CD4-positive, alpha-beta T cell treated with Interleukin-2 at 100 ng/mL for 4 hours (primary cell): ENCODE results near the gene CRTC3.
A peak's percentile ranks its signal among the peaks of the same experiment; 100 is the strongest.
"Not testable (repeated sequence)": the region's sequence is repeated elsewhere in the genome, so short reads cannot be mapped to it uniquely, and the experiment has no call there.

ENCODE experiments used
- DNase-seq: peaks from one replicate; pipeline ENCODE4 v3.0.0-alpha.2; 2020; ENCODE audit warnings: low spot score

Gene CRTC3

DNA sequence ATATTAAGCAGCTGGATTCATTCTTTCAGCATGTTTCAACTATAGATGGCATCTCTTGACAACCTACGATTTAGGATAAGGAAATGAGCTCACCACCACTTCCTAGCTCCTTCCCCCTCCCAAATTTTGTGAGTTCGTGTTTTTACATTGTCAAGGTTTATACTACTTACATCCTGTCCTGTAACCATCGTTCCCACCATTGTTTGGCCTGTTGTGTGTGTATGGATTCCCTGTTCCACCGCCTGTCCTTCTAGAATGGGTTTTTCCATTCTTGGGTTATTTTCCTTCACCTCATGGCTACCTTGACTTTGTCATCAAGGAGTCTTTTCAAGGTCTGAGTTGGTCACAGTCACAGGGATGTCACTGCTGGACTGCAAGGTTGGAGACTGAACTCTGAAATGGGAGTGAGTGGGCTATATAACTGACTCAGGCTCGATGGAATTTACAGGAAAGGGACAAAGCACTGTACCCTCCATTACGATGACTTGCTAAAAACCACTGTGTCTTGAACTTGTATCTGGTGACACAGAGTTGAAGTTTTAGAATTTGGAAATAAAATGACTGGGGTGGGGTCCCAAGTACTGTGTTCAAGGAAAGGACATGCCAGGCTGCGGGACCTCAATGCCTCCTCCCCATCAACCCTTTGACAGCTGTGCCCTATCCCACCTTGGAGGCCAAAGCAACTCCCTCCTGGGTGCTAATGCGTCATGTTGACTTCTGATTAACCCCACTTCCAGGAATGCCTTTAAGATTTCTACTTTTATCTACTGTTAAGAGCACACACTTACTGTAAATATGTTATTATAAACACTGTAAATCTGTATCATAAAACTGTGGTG lies 120.6 kb downstream of the CRTC3 start:
- no peak for DNase-seq

- no peak for DNase-seq
These were observed 121.4 kb downstream of the CRTC3 start for GRCh38 chr15:90650956-90651689.

- no peak for DNase-seq
These were observed 124.8 kb downstream of the CRTC3 start for GRCh38 chr15:90654233-90655136.

DNA sequence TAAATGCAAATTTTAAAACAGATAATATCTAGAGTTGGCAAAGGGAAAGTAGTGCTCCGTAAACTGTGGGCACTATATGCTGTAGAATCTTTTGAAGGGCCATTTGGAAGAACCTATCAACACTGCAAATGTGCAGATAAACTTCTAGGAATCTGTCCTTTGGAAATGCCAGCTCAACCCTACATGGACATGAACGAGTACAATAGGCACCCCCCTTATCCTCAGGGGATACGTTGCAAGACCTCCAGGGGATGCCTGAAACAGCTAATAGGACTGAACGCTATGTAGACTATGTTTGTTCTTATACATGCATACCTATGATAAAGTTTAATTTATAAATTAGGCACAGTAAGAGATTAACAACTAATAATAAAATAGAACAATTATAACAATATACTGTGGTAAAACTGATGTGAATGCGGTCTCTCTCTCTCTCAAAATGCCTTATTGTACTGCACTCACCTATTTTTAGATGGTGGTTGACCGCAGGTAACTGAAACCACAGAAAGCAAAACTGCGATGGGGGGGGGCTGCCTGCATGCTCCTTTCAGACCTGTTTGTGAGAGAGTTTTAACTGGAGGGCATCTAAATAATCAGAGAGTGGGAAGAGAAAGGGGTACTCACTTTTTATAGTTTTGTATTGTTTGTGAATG lies 127.9 kb downstream of the CRTC3 start:
- DNase-seq: peak; percentile 53

- DNase-seq: no peak
These were observed 129.8 kb downstream of the CRTC3 start for GRCh38 chr15:90659481-90659880.

DNA sequence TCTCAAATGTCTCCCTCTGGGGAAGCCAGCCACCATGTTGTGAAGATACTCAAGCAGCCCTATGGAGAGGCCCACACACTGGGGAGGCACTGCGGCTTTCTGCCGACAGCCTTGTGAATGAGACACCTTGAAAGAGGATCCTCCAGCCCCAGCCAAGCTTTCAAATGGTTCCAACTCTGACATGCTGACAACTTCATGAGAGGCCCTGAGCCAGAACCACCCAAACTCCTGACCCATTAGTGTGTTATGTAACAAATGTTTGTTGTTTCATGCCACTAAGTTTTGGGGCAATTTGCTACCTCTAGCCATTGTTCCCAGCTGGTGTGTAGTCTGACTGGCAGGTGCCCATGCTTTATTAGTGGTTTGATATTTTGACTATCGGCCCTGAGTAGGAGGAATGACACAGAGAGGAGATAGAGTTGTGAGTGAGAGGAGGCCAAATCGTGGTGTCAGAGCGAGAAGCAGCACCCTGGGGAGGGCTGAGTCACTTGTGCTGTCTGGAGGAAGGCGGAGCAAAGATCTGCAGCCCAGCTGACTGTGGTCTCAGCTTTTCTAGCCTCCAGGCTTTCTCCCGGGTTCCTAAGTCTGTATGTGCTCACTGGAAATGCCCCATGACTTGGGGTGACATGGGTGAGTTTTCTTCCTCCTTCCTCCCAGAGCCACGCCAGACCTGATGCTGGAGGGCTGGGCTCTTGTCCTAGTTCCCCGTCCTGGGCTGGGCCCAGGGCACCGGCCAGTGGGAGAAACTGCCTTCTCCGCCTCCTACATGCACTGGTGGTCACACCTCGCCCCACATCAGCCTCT lies 130.7 kb downstream of the CRTC3 start:
- DNase-seq: peak; percentile 77

DNA sequence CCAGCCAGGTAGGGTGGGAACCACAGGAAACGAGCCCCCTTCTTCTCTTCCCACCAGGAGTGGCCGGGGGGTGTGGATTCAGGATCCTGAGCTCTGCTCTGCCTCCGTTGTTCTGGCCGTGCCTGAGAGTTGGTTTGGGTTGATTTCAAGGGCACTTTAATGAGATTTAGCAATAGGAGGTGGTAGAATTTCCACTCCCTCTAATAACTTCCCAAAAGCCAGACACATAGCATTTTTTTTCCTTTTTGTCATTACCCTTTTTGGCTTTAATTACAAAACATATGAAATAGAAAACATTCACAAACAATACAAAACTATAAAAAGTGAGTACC lies 131.2 kb downstream of the CRTC3 start:
- not testable (repeated sequence) for DNase-seq

GRCh38 chr15:90664081-90664461 lies 134.3 kb downstream of the CRTC3 start:
- not testable (repeated sequence) for DNase-seq

DNA sequence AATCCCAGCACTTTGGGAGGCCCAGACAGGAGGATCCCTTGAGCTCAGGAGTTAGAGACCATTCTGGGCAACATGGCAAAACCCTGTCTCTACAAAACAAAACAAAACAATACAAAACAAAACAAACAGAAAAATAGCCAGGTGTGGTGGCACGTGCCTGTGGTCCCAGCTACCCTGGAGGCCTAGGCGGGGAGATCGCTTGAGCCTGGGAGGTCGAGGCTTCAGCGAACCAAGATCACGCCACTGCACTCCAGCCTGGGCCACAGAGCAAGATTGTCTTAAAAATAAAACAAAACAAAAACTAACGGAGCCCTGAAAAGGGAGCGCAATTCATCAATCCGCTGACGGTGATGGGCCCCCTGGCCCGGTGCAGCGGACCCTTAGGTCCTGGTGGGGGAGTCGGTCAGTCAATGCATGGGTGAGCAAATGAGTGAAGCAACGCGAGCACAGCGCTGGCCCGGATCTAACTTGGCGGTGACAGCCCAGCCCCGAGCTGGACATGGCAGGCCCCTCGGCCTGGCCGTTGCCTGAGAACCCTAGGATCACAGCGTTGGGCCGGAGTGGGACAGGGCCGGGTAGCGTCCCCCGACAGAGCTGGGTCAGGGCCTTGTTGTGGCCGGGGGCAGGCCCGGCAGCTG lies 135.0 kb downstream of the CRTC3 start:
- no peak for DNase-seq

DNA sequence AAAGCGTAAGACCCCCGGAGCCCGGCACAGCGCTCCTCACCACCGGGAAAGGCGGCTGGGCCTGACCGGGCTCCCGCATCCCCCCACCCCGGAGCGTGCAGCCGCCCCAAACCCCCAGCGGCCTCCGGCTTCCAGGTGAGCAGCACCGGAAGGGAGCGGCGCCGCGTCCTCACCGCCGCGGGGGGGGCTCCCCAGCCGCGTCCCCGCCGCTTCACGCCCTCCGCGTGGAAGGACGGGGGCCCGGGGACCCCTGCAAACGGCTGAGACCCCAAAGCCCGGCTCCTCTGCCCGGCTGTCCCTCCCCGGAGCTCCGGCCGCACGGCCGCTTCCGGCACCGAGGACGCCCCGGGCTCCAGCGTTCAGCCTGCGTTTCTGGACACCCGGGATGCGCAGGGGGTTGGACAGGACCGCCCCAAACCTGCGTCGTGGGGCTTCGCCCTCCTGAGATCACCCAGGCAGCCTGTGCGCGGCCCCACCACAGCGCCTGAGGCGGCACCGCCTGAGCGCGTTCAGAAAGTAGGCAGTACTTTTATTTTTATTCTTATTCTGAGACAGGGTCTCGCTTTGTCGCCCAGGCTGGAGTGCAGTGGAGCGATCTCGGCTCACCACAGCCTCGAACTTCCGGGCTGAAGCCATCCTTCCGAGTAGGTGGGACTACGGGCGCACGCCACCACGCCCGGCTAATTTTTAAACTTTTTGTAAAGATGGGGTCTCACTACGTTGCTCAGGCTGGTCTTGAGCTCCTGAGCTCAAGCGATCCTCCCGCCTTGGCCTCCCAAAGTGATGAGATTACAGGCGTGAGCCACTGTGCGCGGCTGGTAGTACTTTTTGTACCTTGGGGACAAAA lies 135.8 kb downstream of the CRTC3 start:
- peak; percentile 16 for DNase-seq

DNA sequence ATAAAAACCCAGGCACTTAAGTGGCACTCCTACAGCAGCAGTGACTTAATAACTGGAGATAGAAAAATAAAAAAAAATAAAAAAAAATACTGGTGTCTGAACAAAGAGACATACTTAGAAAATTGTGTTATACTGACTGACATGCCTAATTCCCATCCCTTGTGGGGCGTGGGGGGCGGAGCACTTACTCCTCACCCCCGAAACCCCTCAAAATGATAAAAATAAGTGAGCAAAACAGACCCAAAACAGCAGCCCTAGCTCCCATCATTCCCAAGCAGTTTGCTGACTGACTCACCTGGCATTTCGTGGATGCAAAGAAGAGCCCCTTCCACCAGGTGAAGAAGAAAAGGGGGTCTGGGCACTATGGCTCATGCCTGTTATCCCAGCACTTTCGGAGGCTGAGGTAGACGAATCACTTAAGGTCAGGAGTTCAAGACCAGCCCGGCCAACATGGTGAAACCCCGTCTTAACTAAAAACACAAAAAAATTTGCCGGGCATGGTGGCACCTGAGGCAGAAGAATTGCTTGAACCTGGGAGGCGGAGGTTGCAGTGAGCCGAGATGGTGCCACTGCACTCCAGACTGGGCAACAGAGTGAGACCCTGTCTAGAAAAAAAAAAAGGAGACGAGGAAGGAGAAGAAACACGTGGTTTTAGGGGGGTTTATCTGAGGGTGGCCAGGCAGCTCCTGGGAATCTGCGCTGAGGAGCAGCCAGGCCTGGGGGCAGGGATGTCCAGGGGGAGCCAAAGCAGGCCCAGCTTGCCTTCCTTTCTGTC lies 136.6 kb downstream of the CRTC3 start:
- DNase-seq: no peak

DNA sequence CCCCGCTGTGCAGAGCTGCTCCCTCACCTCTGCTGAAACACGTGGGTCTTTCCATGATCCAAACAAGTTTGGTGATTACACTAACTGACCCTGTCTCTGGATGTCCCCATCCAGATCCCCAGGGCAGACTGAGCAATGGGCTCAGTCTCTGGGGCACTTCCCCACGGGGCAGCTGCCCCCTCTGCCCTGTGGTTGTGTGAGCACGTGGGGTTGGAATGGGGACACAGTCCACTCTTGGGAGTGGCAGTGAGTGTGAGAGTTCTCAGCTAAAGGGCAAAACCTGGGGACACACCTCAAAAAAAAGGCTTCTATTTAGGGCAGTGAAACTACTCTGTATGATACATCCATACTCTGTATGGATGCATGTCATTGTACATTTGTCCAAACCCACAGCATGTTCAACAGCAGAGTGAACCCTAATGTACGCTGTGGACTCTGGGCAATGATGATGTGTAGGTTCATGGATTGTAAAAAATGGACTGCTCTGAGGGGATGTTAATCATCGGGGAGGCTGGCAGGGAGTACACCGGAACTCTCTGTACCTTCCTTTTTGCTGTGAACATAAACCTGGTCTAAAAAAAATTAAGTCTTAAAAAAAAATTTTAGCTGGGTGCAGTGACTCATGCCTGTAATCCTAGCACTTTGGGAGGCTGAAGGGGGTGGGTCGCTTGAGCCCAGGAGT lies 137.5 kb downstream of the CRTC3 start:
- DNase-seq: no peak

- DNase-seq: not testable (repeated sequence)
These were observed 138.1 kb downstream of the CRTC3 start for GRCh38 chr15:90667755-90668345.

GRCh38 chr15:90670631-90671030 lies 140.9 kb downstream of the CRTC3 start:
- DNase-seq: not testable (repeated sequence)

GRCh38 chr15:90671216-90671615 lies 141.5 kb downstream of the CRTC3 start:
- no peak for DNase-seq

DNA sequence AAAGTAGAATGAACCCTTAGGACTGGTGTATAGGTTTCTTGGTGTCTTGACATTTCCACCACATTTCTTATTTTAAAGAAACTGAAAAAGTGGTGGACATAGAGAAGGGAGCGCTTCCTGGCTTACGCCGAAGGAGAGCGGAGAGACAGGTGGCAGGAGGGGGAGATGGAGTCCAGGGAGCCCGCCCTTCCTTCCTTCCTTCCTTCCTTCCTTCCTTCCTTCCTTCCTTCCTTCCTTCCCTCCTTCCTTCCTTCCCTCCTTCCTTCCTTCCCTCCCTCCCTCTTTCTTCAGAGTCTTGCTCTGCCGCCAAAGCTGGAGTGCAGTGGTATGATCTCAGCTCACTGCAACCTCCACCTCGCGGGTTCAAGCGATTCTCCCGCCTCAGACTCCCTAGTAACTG lies 143.6 kb downstream of the CRTC3 start:
- not testable (repeated sequence) for DNase-seq

DNA sequence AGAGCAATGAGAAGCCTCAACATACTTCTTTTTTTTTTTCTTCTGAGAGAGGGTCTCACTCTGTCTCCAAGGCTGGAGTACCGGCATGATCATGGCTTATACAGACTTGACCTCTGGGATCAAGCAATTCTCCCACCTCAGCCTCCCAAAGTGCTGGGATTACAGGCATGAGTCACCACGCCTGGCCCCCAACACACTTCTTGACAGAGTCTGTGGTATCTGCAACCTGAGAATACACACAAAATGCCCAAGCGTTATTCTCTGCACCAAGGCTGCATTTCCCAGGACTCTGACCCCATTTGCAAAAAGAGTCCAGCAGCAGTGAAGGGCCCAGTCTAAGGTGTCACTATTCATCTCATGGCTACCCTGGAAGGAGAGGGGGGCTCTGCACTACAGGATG lies 144.8 kb downstream of the CRTC3 start:
- DNase-seq: no peak

- DNase-seq: no peak
These were observed 145.7 kb downstream of the CRTC3 start for GRCh38 chr15:90675464-90675863.
